WERI-Rb-1 (cell line): Measurements from ENCODE around the gene ITGA1.

Experiments used
- DNase-seq: peaks from one replicate; pipeline ENCODE4 v3.0.0-alpha.2; 2020
- H3K27ac ChIP-seq: fragments of 250-450 bp; sonication (Bioruptor Pico); 2 replicates; pipeline ENCODE4 v1.5.1; 2020; ENCODE audit warnings: mild to moderate bottlenecking, moderate library complexity
- H3K27me3 ChIP-seq: fragments of 250-450 bp; sonication (Bioruptor Pico); 2 replicates; pipeline ENCODE4 v1.5.1; 2021; ENCODE audit warnings: mild to moderate bottlenecking, low read depth, moderate library complexity; ENCODE audit not compliant: insufficient read depth, severe bottlenecking
- H3K36me3 ChIP-seq: fragments of 250-450 bp; sonication (Bioruptor Pico); 2 replicates; pipeline ENCODE4 v1.5.1; 2020; ENCODE audit warnings: mild to moderate bottlenecking, moderate library complexity
- H3K4me3 ChIP-seq: 2 replicates; pipeline ENCODE4 v1.5.1; 2011; ENCODE audit warnings: low read depth, mild to moderate bottlenecking, control low read depth, low read length
- H3K9me3 ChIP-seq: fragments of 250-450 bp; sonication (Bioruptor Pico); 2 replicates; pipeline ENCODE4 v1.5.1; 2021; ENCODE audit warnings: mild to moderate bottlenecking, moderate library complexity; ENCODE audit not compliant: severe bottlenecking
- TF ChIP-seq, protein P1 (sequence below): IDR thresholded peaks from 2 replicates; pipeline ENCODE4 v1.5.1; 2011; ENCODE audit warnings: low read depth, mild to moderate bottlenecking, control low read depth, inconsistent platforms, low read length

Gene ITGA1

DNA sequence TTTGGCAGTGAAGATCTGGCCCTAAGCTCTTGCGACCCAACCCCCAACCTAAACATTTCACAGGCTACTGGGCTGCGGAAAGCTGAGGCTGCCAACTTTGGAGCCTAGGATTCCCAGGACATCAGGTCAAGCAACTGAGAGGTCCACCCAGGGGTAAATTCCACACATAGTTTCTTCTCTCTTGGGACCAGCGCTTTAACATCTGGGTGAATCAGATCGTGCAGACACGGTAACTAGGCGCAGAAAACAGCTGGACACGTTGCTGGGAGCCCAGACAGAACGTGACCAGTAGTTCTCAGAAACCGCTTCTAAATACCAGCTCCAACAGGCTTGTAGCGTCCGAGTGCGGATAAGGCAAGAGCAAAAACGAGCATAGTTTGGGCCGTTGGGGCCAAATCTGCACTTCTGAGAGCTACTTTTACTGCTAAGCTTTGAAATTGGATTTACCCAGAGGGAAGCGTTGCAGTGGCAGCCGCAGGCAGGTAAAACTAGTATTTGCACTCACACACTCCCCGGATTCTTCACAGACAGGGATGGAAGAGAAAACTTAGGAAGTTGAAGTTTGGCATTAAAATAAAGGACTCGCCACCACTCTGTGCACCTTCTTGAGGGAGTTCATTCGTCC lies 11.8 kb downstream of the ITGA1 start:
- Histone ChIP-seq H3K27ac (peak overlapping the region; percentile 77), H3K9me3 (no peaks in the 10 kb centered on the region), H3K4me3 (peak overlapping the region; percentile 89), H3K36me3 (peaks cover 26% of the 10 kb centered on the region), H3K27me3 (no peaks in the 10 kb centered on the region)
- peak; percentile 26 for DNase-seq
- TF ChIP-seq, protein P1, sequence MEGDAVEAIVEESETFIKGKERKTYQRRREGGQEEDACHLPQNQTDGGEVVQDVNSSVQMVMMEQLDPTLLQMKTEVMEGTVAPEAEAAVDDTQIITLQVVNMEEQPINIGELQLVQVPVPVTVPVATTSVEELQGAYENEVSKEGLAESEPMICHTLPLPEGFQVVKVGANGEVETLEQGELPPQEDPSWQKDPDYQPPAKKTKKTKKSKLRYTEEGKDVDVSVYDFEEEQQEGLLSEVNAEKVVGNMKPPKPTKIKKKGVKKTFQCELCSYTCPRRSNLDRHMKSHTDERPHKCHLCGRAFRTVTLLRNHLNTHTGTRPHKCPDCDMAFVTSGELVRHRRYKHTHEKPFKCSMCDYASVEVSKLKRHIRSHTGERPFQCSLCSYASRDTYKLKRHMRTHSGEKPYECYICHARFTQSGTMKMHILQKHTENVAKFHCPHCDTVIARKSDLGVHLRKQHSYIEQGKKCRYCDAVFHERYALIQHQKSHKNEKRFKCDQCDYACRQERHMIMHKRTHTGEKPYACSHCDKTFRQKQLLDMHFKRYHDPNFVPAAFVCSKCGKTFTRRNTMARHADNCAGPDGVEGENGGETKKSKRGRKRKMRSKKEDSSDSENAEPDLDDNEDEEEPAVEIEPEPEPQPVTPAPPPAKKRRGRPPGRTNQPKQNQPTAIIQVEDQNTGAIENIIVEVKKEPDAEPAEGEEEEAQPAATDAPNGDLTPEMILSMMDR = no peak

DNA sequence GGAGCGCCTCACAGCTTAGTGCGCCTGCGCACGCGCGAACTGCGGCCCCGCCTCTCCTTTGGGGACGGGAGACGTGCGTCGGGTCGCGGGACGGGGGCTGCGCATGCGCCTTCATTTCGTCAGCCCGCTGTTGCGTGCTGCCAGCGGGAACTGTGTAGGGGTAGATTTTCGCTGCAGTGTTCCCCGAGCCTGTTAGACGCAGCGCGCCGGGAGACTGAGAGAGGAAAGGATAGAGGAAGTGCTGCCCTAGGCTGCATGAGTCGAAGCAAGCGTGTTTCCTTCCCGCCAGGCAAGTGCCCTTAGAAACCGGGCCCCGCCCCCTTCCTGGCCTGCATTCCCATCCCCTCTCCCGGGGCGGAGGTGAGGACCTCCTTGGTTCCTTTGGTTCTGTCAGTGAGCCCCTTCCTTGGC lies 12.3 kb downstream of the ITGA1 start:
- Histone ChIP-seq H3K9me3 (no peaks in the 10 kb centered on the region), H3K36me3 (peaks cover 26% of the 10 kb centered on the region), H3K4me3 (peak overlapping the region; percentile 89), H3K27ac (peak overlapping the region; percentile 77), H3K27me3 (no peaks in the 10 kb centered on the region)
- TF ChIP-seq, protein P1 = no peak
- DNase-seq = peak; percentile 95

DNA sequence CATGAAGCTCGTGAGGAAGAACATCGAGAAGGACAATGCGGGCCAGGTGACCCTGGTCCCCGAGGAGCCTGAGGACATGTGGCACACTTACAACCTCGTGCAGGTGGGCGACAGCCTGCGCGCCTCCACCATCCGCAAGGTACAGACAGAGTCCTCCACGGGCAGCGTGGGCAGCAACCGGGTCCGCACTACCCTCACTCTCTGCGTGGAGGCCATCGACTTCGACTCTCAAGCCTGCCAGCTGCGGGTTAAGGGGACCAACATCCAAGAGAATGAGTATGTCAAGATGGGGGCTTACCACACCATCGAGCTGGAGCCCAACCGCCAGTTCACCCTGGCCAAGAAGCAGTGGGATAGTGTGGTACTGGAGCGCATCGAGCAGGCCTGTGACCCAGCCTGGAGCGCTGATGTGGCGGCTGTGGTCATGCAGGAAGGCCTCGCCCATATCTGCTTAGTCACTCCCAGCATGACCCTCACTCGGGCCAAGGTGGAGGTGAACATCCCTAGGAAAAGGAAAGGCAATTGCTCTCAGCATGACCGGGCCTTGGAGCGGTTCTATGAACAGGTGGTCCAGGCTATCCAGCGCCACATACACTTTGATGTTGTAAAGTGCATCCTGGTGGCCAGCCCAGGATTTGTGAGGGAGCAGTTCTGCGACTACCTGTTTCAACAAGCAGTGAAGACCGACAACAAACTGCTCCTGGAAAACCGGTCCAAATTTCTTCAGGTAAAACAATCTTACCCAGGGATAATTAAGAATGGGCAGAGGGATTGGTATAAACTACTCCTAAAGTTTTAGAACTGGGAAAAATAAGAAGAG lies 12.9 kb downstream of the ITGA1 start:
- H3K4me3 ChIP-seq = peak overlapping the region; percentile 89
- H3K27ac ChIP-seq = peak overlapping the region; percentile 77
- peak; percentile 36 for DNase-seq
- H3K9me3 ChIP-seq = no peaks in the 10 kb centered on the region
- TF ChIP-seq, protein P1 = 0 out of 2 replicates have a peak, but pooled peaks have one; percentile 3
- H3K36me3 ChIP-seq = peaks cover 26% of the 10 kb centered on the region
- H3K27me3 ChIP-seq = no peaks in the 10 kb centered on the region

DNA sequence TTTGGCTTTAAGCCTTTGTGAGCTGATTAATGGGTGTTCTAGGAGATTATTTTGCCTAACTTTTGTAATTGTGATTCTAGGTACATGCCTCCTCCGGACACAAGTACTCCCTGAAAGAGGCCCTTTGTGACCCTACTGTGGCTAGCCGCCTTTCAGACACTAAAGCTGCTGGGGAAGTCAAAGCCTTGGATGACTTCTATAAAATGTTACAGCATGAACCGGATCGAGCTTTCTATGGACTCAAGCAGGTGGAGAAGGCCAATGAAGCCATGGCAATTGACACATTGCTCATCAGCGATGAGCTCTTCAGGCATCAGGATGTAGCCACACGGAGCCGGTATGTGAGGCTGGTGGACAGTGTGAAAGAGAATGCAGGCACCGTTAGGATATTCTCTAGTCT lies 13.6 kb downstream of the ITGA1 start:
- Histone ChIP-seq H3K27me3 (no peaks in the 10 kb centered on the region), H3K27ac (peak overlapping the region; percentile 77; the same call in 1 of the 2 replicates), H3K4me3 (peak overlapping the region; percentile 89), H3K36me3 (peaks cover 26% of the 10 kb centered on the region), H3K9me3 (no peaks in the 10 kb centered on the region)
- DNase-seq = no peak
- TF ChIP-seq, protein P1 = no peak

DNA sequence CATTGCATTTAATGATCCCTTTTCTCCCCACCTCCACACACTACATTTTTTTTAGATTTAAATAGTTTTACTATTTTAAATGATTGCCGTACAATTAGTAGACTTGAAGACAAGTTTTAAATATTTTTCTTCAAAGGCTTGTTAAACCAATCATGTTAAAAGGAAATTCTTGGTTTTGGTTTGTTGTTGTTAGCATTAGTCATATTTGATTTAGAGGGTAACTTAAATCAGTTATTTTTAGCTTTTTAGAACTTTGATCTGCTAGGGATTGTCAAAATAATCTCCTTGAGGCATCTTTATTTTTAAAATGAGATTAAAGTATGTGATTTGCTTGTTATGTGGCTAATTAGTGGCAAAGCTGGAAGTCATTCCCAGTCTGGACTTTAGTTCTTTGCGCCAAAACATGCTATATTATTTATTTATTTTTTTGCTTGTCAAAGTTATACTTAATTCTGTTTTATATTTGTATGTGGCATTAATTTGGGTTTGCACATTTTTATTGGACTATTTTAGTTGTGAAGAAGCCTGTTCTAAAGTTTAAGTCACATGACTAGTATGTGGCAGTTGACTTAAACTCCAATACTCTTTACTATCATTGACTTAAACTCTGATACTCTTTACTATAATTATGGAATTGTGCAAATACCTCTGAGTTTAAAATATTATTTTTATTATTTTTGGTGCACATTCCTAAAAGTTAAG lies 14.7 kb downstream of the ITGA1 start:
- Histone ChIP-seq H3K27me3 (no peaks in the 10 kb centered on the region), H3K4me3 (no peak overlapping the region), H3K36me3 (peaks cover 26% of the 10 kb centered on the region), H3K27ac (no peak overlapping the region), H3K9me3 (no peaks in the 10 kb centered on the region)
- TF ChIP-seq, protein P1 = no peak
- DNase-seq = no peak
